K562 treated with DMSO at 1 percent for 4 hours (cell line): Measurements from ENCODE around the gene THG1L. TPM values are rescaled to one million over a fixed set of nuclear protein-coding genes. Genes with fewer than 3 reads are reported as not detected.

Source experiments
- total RNA-seq: library from RNA; unstranded; fragments of 300-600 nt; gene quantifications from 2 replicates; pipeline ENCODE4 v1.2.3, GENCODE V29; 2022; ENCODE audit not compliant: insufficient read depth

Gene THG1L
- total RNA-seq = 7.5 and 10.7 TPM in 2 replicates

DNA sequence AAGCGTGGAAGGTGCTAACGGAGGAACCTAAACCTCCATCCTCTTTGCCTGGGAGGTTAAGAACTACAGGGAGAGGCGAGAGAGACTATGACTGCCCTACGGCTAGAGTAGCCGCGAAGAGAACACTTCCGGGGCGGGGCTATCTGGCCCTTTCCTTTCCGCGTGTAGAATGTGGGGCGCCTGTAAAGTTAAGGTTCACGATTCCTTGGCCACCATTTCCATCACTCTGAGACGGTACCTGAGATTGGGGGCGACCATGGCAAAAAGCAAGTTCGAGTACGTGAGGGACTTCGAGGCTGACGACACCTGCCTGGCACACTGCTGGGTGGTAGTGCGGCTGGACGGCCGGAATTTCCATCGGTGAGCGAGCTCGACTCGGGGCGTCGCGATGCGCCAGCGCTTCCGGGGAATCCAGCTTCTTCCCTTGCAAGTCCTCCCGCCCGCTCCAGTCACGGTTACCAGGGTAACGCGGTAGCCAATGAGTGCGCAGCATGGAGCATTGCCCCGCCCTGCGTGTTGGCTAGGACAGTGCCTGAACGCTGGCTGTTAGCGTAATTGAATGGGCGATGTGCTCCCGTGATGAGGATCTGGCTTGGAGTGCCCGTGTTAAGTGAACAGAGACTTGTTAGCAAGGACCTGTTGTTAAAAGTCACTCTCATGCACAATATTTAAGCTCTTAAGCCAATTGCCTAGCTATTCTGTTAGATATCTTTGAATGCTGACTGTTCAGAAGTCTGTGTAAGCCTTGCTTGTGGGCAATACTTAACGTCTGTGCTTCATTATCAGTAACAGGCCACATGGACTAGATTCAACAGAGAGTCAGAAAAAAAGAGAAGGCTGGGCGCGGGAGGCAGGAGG lies at the start of gene THG1L:
Gene THG1L (plus strand): TSS at position 149 of the 858 bp plus-strand sequence. CDS start 21 bp downstream, at position 170.

DNA sequence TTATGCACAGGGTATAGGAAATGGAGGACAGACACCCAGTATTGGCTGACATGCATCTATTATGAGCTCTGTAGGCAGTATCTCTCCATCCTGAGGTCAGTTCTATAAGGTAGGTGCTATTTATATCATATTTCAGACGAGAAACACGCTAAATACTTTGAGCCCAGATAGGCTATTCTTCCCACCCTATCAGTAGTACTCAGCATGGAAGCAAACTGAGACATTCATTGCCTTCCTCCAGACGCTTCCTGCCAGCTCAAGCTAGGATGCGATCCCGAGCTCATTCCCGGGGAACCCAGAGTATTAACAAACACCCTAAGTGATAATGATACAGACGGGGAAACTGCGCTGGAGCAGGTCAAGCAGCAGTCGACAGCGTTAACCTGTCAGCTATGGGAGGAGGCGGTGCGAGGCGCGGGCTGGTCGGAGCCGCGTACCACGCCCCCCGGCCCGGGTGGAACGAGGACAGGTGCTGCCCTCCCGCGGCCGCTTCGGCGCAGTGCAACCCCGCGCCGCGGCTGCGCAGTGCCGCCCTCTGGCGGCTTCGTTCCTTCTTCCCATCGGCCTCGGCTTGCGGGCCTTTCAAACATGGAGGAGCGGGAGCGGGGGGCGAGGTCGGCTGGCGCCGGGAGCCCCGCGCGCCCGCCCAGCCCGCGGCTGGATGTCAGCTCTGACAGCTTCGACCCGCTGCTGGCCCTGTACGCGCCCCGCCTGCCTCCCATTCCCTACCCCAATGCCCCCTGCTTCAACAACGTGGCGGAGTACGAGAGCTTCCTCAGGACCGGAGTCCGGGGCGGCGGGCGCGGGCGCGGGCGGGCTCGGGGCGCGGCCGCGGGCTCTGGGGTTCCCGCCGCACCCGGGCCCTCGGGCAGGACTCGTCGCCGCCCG lies 12.2 kb downstream of the THG1L start, which contains the start of gene LSM11:
Gene LSM11 (plus strand): TSS at position 550 of the 888 bp plus-strand sequence. CDS start 39 bp downstream, at position 589.

Other genes with a start within 250 kb of the THG1L start
- gene ADAM19, start 155.6 kb upstream of the THG1L start, total RNA-seq = 6.4 and 6.6 TPM in 2 replicates
- gene SOX30, start 79.0 kb upstream of the THG1L start, total RNA-seq = 0.53 and 0.87 TPM in 2 replicates
- gene C5orf52, start 59.9 kb upstream of the THG1L start, total RNA-seq = not detected in 2 replicates
- 3.3 and 3.7 TPM in 2 replicates for gene LSM11, start 12.3 kb downstream of the THG1L start, total RNA-seq
- 63.0 and 69.5 TPM in 2 replicates for gene CLINT1, start 127.7 kb downstream of the THG1L start, total RNA-seq